GM13976 (cell line): ENCODE measurements around the gene METTL18.

ENCODE experiments used
- DNase-seq: peaks from one replicate; pipeline ENCODE4 v3.0.0; 2012; ENCODE audit warnings: low spot score
- CTCF ChIP-seq: IDR thresholded peaks from 2 replicates; pipeline ENCODE4 v1.5.1; 2012; ENCODE audit warnings: borderline replicate concordance, mild to moderate bottlenecking; ENCODE audit not compliant: insufficient read depth; ENCODE audit errors: extremely low read depth, missing control alignments, control extremely low read depth
- in situ Hi-C: fragments of 300-500 bp; cut with MboI; formaldehyde crosslinking; loops from one replicate; pipeline ENCODE4 v1.12.0; 2022; ENCODE audit warnings: low sequenced_read_pairs, mixed read lengths, inconsistent platforms; ENCODE audit not compliant: unreplicated experiment

The METTL18 gene

GRCh38 chr1:169793730-169794129 is 977 bp downstream of the METTL18 start:
- no peak for DNase-seq
- no peak for TF ChIP-seq CTCF
- in situ Hi-C loops = loop anchor here (10.0 kb wide), 1 partner anchor 189 kb away; no protein-coding TSS in a partner anchor

GRCh38 chr1:169788402-169788801 is 6.3 kb downstream of the METTL18 start:
- in situ Hi-C loops = no loop called here
- no peak for DNase-seq
- TF ChIP-seq CTCF = no peak

- TF ChIP-seq CTCF = no peak
- in situ Hi-C loops = no loop called here
- no peak for DNase-seq
These were observed 7.7 kb downstream of the METTL18 start for GRCh38 chr1:169786974-169787373.

- no peak for DNase-seq
- in situ Hi-C loops = no loop called here
- TF ChIP-seq CTCF = no peak
These were observed 9.4 kb downstream of the METTL18 start for GRCh38 chr1:169785267-169785666.

GRCh38 chr1:169784102-169784501 is 10.6 kb downstream of the METTL18 start:
- in situ Hi-C loops = no loop called here
- DNase-seq = no peak
- TF ChIP-seq CTCF = no peak

GRCh38 chr1:169782596-169782995 is 12.1 kb downstream of the METTL18 start:
- no peak for TF ChIP-seq CTCF
- in situ Hi-C loops = no loop called here
- DNase-seq = no peak

- in situ Hi-C loops = no loop called here
- no peak for TF ChIP-seq CTCF
- DNase-seq = no peak
These were observed 14.7 kb downstream of the METTL18 start for GRCh38 chr1:169779970-169780369.
